GM19238 (cell line): Measurements from ENCODE around the gene SPACA9.

Experiments
- DNase-seq: peaks from one replicate; pipeline ENCODE4 v3.0.0; 2011; ENCODE audit warnings: low spot score; ENCODE audit not compliant: insufficient read length

The SPACA9 gene

DNA sequence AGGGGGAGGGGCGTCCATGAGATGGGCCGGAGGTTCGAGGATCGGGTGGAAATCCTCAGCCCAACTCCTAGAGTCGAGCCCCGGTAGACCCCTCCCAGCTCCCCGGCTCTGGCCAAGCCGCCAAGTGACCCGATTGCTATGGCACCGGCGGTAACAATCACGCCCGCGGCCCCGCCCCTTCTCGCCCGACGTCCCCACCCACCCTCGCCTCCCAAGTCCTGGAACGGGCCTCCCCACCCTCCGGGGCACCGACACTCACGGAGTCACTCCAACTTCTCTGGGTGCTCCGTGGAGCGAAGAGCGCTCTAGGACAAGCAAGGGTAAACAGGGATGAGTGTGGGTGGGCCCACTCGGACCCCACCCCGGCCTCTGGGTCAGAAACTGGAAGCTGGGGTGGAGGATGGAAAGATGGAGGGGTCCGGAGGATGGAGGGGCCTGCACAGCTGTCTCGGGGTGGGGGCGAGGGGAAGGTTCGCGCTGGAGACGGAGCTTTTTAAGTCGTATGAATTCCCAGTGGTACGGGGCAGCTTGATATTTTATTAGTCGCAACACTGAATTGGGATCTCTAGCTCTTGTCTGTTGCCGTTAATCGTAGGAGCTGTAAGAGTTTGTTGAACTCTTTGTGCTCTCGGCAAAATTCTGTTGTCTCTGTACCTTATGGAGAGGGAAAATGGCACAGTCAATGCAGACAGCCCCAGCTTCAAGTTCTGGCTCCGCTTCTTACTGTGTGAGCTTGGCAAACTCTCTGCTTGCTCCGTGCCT is at the start of gene SPACA9:
Gene SPACA9, plus strand, starts transcription at position 204 of the 762 bp plus-strand sequence. CDS start 5,050 bp downstream, outside the sequence.
- DNase-seq = peak; percentile 35

DNA sequence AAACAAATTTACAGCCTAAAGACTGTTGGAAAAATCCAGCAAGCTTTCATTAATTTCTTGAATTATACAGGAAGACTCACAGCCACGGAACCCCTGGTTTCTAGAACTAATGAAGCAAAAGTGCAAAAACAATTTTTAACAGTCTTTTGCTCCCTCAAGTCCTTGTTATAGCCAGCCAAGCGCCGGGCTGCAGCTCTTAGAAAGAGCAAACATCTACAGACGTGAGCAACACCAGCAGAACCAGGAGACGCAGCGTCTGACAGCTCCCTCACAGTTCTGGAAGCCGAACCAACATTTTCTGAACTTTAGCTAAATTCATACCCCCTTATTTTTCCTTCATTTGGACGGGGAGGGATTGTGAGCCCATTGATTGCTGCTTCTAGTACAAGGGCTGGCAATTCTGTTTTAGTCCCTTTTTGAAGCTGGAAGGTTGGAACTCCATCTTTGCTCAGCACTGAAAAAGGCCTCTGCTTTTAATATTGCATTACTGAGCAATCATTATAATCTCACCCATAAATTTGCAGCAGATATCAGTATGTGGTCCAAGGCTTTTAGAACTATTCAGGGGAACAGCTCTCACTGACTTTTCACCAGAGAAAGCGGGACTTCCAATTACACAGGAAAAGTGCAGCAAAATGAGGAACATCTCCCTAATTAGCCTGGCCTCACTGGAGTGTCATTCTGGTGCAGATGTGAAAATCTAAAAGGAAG is 46.4 kb upstream of the SPACA9 start:
- DNase-seq = no peak

DNA sequence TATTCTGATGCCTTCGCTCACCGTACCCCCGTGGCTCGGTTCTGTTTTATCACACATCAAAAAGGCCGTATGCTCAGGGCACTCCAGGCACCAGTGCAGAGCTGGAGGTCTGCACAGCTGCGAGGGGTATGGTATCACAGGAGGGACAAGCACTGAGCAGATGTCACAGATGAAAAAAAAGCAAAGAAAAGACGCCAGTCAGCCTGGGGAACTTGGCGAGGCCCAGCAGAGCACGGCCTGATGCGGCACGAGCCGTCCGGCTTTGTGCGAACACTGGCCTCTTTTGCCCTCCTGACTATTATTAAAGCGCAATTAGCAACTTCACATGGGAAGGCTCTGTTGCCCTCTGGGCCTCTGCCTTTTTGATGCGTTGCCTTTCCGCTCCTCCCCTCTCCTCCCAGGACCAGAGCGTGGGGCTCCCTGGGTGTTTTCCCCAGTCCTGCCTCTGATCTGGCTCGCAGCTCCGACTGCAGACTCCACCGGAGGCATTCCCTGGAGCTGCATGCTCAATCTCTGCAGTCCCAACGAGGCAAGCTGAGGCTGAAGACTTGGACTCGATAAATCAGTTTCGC is 45.1 kb upstream of the SPACA9 start:
- no peak for DNase-seq

DNA sequence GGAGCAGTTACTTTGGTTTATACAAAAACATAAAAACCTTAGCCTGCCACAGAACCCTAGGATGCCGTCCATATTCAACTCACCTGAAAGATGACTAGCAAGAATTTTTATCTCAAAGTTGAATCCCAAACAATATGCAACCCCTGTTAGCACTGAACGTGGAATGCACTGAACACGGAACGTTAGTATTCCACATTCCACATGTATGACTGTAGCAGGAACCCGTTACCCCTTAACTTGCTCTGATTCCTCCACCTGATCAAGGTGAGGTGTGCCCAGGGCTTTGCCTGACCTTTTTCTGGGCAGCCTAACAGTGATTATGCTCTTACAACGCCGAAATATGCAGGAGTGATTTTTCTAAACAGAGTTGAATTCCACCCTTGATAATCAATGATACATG is 44.4 kb upstream of the SPACA9 start:
- no peak for DNase-seq

DNA sequence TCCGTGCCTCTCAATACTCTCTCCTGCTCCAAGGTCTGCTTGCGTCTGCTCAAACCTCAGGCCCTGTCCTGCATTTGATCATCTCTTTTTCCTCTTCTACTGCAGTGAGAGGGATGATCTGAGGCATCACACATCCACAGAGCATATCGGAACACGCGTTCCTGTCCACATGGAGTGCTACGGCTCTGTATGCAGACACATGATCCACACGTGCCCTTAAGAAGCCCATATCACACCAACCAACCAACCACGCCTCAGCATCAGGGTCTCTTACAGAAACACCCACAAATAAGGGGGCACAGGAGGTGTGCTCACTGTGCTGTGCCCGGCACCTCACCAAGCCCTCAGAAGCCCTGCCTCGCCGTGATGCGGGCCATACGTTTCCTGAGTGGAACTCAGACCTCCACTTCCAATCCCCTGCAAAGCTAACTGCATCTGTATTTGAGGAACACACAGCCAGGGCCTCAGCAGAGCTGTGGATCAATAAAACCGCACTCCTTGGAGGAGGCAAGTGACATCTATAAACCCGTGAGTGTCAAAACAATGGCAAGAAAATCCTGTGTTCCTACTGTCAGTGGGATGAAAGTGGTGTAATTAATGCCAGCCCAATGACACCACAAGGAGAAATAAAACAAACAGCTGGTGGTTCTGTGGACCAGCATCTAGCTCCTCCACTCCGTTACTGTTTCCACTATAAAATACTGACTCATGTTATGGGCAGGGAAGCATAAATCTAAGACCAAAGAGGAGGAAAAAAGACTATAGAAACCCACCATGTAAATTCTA is 41.0 kb upstream of the SPACA9 start:
- DNase-seq = no peak

DNA sequence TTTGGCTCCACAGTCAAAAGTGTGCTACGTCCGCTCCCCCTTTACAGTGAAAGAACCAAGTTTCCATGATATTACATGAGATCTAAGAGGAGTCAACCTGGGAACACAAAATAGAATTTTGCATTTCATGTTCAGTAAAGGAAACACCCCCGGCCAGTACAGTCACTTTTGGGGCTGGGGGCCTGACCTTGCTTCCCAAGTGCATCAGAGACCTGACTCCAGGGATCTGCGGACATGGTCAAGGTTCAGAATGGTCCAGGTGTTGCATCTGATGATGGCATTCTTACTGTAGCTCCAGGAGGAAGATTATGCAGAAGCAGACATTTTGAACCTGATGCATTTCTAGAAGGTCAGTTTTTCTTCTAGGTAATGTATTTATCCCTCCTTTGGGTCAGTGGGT is 40.4 kb upstream of the SPACA9 start:
- DNase-seq = no peak

DNA sequence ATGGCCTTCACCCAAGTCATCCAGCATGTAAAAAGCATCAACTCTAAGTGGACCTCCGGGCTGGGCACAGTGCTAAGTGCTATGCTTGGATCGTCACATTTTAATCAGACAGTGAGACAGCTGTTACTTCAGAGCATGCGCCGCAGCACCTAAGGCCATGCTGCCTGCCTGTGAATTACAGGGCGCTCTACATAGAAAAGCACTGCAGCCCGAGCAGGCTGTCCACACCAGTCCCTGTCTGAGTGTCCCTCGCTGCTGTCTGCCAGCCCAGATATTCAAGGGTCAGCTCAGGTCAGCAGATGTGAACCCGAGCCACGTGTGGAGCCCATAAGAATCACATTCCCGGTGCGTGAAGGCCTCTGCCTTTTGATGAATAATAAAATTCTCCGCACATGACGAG is 37.7 kb upstream of the SPACA9 start:
- DNase-seq = no peak

DNA sequence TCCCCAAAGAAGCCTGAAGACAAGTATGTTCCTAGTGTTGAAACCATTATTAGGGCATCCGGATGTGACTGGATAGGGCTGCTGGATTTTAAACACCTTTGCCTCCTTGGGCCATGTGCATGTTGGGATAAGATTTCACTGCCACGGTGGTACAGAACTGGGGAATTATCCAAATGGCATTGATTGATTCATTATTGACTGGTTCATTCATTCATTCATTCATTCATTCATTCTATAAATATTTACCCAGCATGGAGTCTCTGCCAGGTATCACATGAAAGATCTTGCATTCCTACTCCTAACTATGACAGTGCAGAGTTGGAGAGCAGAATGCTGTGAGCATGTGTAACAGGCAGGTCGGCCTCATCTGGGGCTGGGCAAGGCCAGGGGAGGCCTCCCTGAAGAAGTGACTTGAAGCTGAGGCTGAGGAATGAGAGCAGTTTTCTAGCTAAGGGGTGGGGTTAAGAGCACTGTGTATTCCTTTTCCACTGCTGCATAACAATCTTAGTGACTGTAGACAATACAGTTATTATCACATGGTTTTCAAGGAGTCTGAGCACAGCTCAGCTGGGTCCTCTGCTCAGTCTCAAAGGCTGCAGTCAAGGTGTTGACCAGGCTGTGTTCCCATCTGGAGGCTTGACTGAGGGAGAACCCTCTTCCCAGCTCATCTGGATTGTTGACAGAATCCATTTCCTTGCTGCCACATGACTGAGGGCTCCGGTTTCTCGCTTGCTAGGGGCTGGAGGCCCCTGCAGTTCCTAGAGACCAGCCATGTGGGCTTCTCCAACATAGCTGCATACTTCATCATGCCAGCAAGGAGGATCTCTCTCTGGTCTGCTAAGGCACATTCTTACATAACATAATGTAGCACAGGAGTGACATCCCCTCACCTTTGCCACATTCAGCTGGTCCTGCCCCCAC is 36.3 kb upstream of the SPACA9 start:
- no peak for DNase-seq

DNA sequence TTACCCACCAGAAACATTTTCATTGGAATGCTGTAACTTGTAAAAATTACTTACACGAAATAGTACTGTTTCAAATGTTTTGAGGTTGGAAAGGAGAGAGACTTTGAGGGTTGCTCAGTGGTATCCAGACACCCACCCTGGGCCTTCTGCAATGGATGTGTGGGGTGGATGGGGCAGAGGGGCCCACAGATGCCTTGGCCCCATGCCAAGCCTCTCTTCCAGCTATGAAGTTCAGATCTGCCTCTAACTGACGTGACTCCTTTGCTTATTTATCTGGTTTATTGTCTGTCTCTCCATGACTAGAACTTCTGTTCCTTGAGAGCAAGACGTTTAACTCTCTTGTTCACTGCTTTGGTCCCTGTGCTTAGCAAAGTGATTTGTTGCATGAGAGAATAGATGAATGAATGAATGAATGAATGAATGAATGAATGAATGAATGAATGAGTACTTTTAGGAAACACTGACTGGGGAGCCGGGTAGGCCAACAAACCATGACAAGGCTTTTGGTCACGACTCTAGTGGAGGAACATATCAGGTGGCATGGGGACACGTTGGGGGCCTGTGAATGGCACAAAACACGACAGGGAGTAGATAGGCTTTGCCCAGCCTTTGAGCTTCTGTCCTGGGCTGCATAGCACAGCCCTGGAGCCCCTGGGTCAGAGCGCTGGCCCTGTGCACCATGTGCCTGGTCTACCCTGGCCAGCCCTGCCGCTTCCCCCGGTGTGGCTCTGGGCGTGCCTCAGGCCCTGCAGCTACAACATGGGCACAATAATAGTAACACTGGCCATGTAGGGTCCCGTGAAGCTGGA is 32.4 kb upstream of the SPACA9 start:
- no peak for DNase-seq

DNA sequence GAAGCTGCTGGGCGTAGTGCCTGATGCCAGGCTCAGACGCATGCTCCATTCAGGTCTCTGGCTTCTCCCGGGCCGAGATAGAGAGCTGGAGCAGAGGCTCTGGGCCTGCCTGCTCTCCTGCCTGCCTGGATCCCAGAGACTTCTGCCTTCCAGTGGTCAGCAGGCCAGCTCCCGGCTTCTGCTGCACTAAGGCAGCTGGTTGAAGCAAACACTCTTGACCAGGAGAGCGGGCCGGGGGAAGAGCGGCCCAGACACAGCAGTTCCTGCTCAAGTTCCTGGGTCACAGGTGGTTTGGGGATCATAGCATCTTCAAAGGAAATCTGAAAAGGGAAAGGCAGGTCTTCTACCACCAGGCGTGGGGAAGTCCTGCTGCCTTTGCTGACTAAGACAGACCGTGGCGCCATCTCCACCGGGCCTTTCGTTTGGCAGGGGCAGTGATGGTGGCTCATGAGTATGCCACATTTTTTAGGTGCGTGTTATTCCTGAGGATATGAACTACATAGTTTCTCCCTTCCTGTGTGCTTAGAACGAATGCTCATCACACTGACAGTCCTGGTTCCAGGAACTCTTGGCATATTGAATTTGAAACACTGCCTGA is 31.7 kb upstream of the SPACA9 start:
- DNase-seq = no peak

DNA sequence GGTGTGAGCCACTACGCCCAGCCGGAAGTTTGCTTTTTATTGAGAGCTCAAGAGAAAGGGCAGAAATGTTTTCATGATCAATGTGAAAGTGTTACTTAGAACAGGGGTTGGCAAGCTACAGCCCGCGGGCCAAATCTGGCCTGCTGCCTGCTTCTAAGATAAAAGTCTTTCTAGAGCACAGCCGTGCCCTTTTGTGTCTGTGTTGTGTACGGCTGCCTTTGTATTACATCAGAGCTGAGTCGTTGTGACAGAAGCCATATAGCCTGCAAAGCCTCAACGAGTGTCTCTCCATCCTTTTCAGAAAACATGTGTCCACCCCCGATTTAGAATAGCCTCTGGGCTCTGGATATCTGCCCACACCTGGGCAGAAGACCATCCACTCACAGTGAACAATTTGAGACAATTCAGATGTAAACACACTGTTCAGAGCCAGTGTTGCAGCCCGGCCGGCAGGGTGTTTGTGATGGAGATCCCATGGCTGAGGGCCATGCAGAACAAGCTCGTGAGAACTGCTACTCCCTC is 29.5 kb upstream of the SPACA9 start:
- no peak for DNase-seq

DNA sequence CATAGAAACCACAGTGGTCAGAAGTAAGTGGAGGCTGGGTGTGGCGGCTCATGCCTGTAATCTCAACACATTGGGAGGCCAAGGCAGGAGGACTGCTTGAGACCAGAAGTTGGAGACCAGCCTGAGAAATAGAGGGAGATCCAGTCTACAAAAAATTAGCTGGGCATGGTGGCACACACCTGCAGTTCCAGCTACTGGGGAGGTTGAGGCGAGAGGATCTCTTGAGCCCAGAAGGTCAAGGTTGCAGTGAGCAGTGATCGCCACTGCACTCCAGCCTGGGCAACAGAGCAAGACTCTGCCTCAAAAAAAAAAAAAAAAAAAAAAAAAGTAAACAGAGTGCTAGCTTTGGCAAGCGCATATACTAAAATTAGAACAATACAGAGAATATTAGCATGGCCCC is 25.2 kb upstream of the SPACA9 start:
- no peak for DNase-seq

DNA sequence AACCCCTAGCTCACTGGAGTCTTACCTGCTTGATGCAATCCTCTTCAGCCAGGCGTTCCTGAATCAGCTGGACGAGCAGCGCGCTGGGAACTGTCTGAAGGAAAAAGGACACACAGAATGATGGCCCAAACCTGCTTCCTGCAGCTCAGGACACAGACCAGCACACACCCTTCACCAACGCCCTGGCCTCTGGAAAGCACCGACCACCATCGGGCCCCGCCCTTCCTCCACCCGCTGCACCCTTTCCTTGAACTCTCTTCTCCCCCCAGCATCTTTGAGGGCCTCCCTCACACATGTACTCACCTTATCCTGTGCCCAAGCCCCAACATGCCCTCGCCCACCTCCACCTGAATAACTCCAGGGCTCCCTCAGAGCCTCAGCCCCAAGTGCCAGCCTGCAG is 23.9 kb upstream of the SPACA9 start:
- DNase-seq = no peak

DNA sequence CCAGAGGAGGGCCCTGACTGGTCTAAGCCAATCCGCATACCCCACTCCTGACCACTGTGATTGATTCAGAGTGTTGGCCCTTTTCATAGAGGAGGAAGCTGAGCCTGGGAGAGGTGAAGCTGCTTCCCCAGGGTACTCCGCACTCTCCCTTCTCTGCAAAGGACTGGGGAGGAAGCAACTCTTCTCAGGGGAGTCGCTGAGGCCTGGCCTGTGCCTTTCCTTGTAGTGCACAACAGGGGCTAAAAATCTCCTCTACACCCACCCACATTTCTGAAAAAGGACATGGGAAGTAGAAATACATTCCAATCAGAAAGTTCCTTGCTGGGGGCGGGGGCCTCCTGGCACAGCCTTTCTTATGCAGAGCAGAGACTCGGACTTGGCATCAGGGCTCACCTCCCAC is 22.8 kb upstream of the SPACA9 start:
- DNase-seq = no peak

DNA sequence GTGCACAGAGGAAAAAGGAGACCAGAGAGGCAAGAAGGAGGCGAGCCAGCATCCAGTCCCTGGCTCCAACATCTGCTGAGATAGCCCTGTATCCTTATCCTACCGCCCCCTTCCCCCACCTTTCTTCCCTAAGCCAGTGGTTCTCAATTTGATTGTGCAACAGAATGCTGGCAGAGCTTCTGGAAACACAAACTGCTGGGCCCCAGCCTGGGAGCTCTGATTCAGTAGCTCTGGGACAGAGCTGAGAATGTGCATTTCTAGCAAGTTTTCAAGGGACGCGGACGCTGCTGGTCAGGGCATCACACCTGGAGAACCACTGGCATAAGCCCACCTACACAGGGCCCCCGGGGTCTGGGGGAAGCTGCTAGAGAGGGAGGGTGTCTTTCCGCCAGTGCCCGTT is 21.7 kb upstream of the SPACA9 start:
- DNase-seq = no peak

DNA sequence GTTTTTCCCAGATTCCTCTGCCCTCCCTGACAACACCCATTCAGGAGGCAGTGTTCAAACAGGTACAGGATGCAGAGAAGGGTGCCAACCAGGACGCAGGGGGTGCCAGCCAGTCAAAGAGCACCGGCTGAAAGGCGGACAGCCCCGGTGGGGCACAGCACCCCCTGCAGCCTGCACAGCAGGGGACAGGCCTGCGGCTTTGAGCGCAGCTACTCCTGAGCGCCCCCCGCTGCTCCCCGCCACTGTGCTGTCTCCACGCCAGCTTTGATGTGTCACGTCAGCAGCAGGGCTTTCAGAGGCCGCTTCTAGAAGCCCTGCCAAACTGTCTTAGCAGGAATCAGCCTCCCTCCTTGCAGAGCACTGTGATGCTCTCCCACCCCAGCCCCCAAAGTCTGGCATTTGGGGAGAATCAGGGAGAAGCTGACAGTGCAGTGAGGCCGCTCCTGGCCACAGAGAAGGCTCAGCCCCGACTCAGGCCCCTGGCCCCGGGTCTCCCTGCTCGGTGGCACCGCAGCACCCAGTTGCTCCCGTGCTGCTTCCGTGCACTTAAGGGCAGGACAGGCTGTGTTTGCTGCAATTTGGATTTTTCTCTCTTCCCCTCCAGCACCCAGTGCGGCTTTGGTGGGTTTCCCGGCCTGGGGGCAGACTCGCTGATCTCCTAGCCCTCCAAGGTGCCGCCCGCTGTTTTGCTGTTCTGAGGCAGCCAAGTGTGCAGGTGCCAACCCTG is 20.9 kb upstream of the SPACA9 start:
- no peak for DNase-seq

DNA sequence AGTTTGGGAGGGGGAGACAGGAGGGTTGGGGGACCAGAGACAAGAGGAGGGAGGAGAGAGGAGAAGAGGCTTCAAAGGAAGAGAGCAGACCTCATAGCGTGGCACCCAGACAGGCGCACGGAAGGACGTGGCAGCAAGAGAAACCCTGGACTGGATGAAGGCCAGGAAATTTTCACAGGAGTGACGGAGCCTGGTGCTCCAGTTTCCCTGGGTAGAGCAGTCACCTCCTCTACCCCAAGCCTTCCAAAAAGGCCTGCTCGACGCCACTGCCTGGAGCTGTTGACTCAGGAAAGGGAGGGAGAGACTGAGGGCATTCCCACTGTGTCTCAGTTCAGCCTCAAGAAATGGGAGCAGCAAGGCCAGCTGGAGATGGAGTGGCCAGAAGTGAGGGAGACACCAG is 19.9 kb upstream of the SPACA9 start:
- DNase-seq = no peak

DNA sequence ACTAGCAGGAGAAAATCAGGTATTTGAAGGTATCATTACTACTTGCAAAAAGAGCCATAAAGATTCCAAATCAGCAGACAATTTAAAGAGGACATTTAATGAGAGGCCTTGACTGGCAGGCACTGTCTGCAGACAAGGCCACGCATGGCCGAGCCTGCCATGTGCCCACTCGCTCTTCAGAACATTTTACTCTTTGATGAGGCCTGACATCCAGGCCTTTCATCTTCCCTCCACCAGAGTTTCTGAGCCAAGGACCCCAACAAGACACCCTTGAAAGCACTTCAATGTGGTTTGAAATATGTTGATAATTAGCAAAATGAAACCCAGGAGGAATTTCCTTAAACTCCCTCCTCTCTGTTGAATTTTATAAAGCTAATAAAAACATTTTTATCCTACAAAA is 17.0 kb upstream of the SPACA9 start:
- no peak for DNase-seq

DNA sequence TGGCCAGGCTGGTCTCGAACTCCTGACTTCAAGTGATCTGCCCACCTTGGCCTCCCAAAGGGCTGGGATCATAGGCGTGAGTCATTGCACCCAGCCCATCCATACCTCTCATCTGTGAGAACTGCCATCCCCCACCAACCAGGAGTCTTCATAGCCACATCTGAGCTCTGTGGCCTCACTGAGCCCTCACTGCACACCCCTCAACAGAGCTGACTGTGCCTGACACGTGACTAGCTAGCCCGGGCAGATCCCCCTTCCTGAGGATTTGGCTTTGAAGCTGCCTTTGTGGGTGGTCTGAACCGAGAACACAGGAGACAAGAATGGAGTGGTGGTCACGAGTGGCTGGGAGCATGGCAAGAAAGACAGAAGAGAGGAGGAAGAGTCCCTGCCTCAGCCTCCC is 16.2 kb upstream of the SPACA9 start:
- no peak for DNase-seq
